ENCODE measurements around the gene COPS3.
"Not testable (repeated sequence)": the region's sequence is repeated elsewhere in the genome, so short reads cannot be mapped to it uniquely, and the experiment has no call there.

COPS3 gene

DNA sequence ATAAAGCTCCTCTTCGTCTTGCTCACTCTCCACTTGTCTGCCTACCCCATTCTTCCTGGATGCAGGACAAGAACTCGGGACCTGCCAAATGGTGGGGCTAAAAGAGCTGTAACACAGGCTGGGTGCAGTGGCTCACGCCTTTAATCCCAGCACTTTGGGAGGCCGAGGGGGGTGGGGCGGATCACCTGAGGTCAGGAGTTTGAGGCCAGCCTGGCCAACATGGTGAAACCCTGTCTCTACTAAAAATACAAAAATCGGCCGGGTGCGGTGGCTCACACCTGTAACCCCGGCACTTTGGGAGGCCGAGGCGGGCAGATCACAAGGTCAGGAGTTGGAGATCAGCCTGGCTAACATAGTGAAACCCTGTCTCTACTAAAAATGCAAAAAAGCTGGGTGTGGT lies 20.6 kb upstream of the COPS3 start:
- not testable (repeated sequence) for DNase-seq

- no peak for DNase-seq
These were observed 19.9 kb upstream of the COPS3 start for GRCh38 chr17:17300624-17301568.

DNA sequence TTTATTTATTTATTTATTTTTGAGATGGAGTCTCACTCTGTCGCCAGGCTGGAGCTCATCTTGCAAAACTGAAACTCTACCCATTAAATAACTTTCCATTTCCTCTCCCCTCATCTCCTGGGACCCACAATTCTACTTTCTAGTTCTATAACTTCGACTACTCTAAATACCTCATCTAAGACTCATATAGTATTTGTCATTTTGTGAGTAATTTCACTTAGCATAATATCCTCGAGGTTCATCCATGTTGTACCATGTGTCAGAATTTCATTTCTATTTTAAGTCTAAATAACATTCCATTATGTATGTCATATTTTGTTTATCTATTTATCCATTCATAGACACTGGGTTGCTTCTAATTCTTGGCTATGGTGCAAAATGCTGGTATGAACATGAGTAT lies 17.1 kb upstream of the COPS3 start:
- no peak for DNase-seq

DNA sequence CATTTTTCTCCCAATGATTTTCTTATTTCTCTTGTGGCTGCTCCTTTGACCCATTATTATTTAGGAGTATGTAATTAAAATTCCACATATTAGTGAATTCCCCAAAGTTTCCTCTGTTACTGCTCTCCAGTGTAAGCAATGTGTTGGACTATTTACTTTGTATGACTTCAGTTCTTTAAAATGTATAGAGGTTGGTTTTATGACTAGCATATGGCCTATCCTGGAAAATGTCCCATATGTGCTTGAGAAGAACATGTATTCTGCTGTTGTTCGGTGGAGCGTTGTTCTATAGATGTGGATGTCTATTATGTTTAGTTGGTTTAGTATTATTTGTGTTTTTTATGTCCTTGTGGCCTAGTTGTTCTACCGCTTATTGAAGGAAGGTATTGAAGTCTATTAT lies 16.2 kb upstream of the COPS3 start:
- DNase-seq, result no peak

DNA sequence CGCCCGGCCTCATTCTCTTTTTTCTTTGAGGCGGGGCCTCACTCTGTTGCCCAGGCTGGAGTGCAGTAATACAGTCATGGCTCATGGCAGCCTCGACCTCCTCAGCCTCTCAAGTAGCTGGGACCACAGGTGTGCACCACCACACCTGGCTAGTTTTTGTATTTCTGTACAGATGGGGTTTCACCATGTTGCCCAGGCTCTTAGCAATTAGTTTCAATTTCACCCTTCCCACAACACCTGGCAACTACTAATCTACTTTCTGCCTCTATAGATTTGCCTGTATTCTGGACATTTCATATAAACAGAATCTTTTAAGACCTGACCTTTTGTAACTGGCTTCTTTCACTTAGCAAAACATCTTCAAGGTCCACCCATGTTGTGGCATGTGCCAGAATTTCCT lies 14.1 kb upstream of the COPS3 start:
- no peak for DNase-seq

DNA sequence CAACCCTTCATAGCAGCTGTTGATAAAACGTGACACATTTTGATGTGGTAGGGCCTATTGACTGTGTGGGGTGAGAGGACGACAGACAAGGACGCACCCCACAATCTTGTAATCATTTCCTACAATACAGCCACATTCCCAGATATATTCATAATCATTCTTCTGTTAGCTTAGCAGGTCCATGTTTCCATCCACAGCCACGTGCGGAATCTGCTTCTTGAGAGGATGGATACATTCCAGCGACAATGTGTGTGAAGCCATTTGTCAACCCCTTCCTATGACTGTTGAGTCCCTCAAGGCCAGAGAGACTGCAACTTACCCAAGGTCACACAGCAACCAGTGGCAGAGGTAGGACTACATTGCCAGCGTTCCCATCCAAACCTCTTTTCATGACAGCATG lies 8.7 kb upstream of the COPS3 start:
- DNase-seq, result no peak

GRCh38 chr17:17289086-17289485 lies 8.0 kb upstream of the COPS3 start:
- DNase-seq, result no peak

- DNase-seq, result no peak
These were observed 4.9 kb upstream of the COPS3 start for GRCh38 chr17:17285951-17286350.

- no peak for DNase-seq
These were observed 1.7 kb downstream of the COPS3 start for GRCh38 chr17:17279316-17279715.

- not testable (repeated sequence) for DNase-seq
These were observed 3.6 kb downstream of the COPS3 start for GRCh38 chr17:17277431-17277830.

- no peak for DNase-seq
These were observed 5.1 kb downstream of the COPS3 start for GRCh38 chr17:17275971-17276370.

DNA sequence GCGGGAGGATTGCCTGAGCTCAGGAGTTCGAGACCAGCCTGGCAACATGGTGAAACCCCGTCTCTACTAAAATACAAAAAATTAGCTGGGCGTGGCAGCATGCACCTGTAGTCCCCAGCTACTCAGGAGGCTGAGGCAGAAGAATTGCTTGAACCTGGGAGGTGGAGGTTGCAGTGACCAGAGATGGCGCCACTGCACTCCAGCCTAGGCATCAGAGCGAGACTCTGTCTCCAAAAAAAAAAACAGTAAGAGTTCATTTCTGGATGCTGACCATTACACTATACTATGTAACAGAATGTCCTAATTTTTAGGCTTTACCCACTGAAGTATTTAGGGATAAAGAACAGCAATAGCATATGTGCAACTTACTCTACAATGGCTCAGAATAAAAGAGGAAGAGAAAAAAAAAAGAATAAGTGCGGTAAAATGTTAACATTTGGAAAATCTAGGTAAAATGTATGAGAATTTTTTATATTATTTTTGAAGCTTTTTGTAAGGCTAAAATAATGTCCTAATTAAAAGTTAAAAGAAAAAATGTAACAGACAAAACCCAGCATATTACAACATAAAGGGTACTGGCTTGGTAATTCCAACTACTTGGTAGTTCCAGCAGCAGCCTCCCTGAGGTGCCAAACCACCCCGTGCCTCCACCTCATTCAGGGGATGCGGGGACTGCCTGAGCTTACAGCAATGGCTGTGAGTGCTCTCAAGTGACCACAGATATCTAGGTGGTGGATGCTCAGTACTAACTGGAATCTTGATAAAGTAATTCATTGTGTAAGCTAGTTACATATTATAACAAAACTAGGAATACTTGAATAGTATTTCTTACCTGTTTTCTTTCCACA lies 10.9 kb downstream of the COPS3 start:
- DNase-seq, result no peak

GRCh38 chr17:17264430-17264829 lies 16.6 kb downstream of the COPS3 start:
- DNase-seq, result no peak

- DNase-seq, result no peak
These were observed 22.0 kb downstream of the COPS3 start for GRCh38 chr17:17258998-17259397.

DNA sequence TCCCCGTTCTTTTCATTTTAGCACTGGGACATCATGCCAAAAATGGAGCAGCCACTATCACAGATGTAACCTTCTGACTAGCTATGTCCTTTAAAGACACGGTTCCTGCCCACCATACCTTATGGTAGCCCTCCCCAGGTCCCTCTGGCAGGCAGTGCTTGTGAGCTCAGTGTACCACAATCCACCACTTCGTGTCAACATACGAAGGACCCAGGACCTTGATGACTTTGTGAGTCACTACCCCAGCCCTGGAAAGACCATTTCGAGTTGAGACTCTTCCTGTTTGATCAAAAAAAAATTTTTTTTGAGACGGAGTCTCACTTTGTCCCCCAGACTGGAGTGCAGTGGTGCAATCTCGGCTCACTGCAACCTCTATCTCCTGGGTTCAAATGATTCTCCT lies 23.0 kb downstream of the COPS3 start:
- no peak for DNase-seq

- no peak for DNase-seq
These were observed 24.7 kb downstream of the COPS3 start for GRCh38 chr17:17256316-17256715.

- not testable (repeated sequence) for DNase-seq
These were observed 25.4 kb downstream of the COPS3 start for GRCh38 chr17:17255689-17256088.

GRCh38 chr17:17254036-17254435 lies 27.0 kb downstream of the COPS3 start:
- no peak for DNase-seq

- no peak for DNase-seq
These were observed 27.6 kb downstream of the COPS3 start for GRCh38 chr17:17253406-17253805.

- no peak for DNase-seq
These were observed 28.8 kb downstream of the COPS3 start for GRCh38 chr17:17252149-17252661.

GRCh38 chr17:17246879-17247278 lies 34.2 kb downstream of the COPS3 start:
- no peak for DNase-seq

DNA sequence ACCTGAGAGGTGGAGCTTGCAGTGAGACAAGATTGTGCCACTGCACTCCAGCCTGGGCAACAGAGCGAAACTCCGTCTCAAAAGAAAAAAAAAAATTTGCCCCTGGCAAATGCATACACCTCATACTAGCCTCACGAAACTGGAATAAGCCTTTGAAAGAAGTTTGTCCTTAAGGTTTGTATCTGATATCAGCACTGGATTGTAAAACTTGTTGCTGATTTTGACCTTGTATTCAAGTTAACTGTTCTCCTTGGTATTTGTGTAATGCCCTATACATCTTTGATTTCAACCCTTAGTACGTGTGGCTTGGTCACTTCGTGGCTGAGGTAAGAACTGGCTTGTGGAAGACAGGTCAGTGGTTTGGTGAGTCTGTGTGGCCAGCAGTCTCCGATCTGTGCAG lies 37.9 kb downstream of the COPS3 start:
- DNase-seq, result no peak

DNA sequence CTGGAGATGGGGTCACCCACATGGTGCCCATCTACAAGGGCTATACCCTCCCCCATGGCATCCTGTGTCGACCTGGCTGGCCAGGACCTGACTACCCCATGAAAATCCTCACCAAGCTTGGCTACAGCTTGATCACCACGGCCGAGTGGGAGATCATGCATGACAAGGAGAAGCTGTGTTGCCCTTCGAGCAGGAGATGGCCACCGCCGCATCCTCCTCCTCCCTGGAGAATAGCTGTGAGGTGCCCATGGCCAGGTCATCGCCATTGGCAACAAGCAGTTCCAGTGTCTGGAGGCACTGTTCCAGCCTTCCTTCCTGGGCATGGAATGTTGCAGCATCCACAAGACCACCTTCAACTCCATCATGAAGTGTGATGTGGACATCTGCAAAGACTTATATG lies 38.8 kb downstream of the COPS3 start:
- no peak for DNase-seq

- DNase-seq, result no peak
These were observed 39.4 kb downstream of the COPS3 start for GRCh38 chr17:17241656-17242055.

All from activated CD4-positive, CD25-positive, alpha-beta regulatory T cell (primary cell).